Stimulated activated CD4-positive, alpha-beta T cell treated with anti-CD3 and anti-CD28 coated beads, Interleukin-12 subunit alpha, Interleukin-12 subunit beta, amount 100 ng/mL, for 4 hours (primary cell): ENCODE measurements around the gene VNN1.
"Not testable (repeated sequence)": the region's sequence is repeated elsewhere in the genome, so short reads cannot be mapped to it uniquely, and the experiment has no call there.

Source experiments
- DNase-seq: peaks from one replicate; pipeline ENCODE4 v3.0.0-alpha.2; 2020

The VNN1 gene

GRCh38 chr6:132719736-132720448, 6.0 kb upstream of the VNN1 start:
- DNase-seq, result no peak

GRCh38 chr6:132715881-132716637, 2.2 kb upstream of the VNN1 start:
- DNase-seq, result no peak

- no peak for DNase-seq
Observed at GRCh38 chr6:132715204-132715603, 1.3 kb upstream of the VNN1 start.

DNA sequence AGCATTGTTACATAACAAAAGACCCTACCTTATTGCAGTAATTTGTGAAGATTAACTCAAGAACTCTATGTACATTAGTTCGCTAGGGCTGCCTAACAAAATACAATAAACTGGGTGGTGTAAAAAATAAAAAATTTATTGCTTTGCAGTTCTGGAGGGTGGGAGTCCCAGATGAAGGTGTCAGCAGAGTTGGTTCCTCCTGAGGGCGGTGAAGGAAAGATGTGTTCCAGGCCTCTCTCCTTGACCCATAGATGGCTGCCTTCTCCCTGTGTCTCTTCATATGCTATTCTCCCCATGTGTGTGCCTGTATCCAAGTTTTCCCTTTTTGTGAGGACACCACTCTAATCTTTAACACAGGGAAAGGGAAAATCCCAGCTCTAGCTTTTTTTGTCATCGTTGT, 305 bp upstream of the VNN1 start:
- DNase-seq, result no peak

- no peak for DNase-seq
Observed at GRCh38 chr6:132712366-132712765, 1.5 kb downstream of the VNN1 start.

GRCh38 chr6:132708771-132709170, 5.1 kb downstream of the VNN1 start:
- no peak for DNase-seq

DNA sequence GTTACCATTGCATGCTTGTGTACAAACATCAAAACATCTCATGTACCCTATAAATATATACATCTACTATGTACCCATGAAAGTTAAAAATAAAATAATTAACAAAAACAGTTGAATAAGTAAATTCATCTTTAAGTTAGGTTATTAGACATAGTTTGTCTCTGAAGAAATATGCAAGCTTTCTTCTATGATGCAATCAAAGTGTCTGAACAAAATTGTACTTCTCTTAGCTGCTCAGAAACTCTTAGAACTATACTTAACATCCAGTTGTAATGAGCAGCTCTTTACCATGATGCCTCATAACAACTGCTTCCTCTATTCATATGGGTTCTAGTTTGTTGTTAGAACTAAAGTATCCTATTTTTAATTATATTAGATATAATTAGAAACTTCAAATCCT, 5.9 kb downstream of the VNN1 start:
- no peak for DNase-seq

- DNase-seq, result not testable (repeated sequence)
Observed at GRCh38 chr6:132706756-132707155, 7.1 kb downstream of the VNN1 start.

- DNase-seq, result no peak
Observed at GRCh38 chr6:132703936-132704335, 9.9 kb downstream of the VNN1 start.

DNA sequence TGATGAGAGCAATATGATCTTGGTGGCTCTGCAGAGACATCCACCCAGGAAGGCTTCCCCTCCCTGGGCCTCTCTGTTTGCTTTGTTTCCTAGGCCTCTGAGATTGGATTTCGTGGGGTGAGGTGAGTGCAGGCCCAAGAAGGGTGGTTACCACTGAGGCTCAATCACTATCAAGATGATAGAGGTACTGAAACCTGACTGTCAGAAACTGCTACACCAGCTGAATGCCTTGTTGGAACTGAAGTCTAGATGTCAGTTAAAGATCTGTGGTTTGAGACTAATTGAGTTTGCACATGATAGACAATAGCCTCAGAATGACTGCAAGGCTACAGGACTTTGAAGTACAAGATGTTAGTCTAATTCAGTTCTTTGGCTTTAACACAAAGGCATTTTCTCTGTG, 15.2 kb downstream of the VNN1 start:
- DNase-seq, result no peak

DNA sequence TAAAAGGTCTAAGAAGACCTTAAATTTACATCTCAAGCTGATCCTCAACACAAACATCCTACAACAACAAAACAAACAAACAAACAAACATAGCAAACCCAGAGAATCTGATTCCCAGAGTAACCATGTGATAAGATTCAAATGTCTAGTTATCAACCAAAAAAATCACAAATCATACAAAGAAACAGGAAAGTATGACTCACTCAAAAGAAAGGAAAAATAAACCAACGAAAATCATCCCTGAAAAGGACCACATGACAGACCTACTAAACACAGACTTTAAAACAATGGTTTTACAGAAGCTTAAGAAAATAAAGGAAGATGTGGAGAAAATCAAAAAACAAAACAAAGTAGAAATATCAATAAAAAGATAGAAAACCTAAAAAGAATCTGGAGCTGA, 18.1 kb downstream of the VNN1 start:
- no peak for DNase-seq

GRCh38 chr6:132693478-132693877, 20.4 kb downstream of the VNN1 start:
- DNase-seq, result no peak

GRCh38 chr6:132690678-132691077, 23.2 kb downstream of the VNN1 start:
- no peak for DNase-seq

DNA sequence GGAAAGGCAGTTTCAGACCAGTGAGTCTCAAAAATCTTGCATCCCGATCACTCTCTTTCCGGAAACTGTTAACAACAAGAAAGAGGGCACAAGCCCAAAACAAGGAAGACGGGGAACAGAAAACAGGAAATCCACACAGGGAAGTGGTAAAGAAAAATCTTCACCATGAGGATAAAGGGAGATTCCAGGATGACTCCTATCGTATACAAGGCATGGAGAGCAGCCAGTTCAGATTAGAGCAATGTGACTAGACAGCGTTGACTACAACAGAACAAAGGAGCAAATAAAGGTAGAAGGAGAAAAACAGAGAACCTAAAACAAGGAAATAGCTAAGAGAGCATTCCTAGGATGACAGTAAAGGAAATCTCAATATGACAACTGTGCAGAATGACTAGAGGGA, 26.5 kb downstream of the VNN1 start:
- DNase-seq, result no peak

DNA sequence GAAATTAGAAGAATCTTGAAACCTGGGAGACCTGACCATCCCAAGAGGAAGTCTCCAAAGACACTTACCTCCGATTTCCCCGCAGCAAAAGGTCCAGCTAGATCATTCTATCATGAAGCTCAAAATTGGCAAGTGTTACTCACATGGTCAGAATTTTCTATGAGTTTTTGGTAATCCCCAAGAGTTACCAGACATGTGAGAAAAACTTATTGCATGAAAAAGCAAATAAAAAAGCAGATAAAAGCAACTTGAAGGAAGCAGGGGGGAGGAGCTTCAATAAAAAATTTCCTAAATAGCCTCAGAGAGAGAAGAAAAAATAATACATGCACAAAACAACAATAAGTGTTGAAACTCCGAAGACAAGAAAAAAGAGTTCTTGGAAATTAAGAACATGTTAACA, 27.3 kb downstream of the VNN1 start:
- no peak for DNase-seq

DNA sequence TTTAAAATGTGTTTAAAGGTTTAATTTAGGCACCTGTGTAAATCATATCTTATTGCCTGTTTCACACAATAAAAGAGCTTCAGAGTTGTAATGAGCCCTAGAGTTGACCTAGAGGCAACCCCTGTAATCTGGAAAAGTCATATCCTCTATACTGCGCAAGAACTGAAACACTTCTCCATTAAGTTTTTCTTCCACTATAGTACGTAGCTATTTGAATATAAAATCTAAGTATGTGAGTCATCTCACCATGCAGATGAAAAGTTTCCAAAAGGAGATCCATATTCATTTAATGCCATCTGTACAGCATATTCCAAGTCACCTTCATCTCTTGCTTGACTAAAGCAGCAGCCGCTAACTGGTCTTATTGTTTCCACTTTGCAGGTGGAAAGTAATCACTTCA, 28.8 kb downstream of the VNN1 start:
- no peak for DNase-seq

GRCh38 chr6:132684272-132684671, 29.6 kb downstream of the VNN1 start:
- no peak for DNase-seq

DNA sequence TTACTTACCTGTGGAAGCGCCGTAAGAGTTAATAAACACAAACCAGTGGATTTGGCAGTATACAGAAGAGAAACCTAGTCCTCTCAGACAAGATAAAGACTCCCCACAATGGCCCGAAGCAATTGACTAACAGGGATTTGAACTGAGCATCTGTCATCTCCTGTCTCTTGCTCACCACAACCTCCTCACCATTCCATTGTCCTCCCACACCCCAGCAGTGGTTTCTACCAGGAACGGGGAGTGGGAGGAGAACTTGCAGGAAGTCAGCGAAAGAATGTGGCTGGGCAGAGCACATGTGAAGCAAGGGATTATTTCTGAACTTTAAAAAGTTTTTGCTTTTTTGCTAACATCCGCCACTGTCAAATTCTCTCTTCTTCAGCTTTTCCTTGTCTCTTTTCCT, 30.3 kb downstream of the VNN1 start:
- no peak for DNase-seq

DNA sequence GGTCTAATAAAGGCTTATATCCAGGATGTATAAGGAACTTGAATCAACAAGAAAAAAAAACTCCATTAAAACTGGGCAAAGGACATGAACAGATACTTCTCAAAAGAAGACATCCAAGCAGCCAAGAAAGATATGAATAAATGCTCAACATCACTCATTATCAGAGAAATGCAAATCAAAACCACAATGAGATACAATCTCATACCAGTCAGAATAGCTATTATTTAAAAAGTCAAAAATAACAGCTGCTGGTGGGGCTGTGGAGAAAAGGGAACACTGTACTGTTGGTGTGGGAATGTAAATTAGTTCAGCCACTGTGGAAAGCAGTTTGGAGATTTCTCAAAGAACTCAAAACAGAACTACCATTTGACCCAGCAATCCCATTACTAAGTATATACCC, 34.8 kb downstream of the VNN1 start:
- not testable (repeated sequence) for DNase-seq

DNA sequence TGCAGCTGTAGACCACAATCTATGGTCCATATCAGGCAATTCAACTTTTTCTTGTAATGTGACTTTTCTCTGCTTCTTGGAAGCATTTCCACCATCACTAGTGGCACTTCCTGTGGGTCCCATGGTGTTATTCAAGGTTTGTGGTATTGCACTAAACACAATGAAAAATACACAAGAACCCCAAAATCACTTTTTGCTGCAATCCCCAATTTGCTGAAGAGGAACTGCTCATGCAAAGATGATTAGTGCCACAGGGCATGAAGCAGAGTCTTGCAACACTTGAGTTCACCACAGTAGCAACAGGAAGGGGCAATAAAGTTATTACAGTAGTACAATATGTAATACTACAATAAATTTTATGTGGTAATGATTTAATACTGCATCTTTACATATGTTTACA, 38.1 kb downstream of the VNN1 start:
- DNase-seq, result no peak

GRCh38 chr6:132675002-132675401, 38.9 kb downstream of the VNN1 start:
- DNase-seq, result no peak

DNA sequence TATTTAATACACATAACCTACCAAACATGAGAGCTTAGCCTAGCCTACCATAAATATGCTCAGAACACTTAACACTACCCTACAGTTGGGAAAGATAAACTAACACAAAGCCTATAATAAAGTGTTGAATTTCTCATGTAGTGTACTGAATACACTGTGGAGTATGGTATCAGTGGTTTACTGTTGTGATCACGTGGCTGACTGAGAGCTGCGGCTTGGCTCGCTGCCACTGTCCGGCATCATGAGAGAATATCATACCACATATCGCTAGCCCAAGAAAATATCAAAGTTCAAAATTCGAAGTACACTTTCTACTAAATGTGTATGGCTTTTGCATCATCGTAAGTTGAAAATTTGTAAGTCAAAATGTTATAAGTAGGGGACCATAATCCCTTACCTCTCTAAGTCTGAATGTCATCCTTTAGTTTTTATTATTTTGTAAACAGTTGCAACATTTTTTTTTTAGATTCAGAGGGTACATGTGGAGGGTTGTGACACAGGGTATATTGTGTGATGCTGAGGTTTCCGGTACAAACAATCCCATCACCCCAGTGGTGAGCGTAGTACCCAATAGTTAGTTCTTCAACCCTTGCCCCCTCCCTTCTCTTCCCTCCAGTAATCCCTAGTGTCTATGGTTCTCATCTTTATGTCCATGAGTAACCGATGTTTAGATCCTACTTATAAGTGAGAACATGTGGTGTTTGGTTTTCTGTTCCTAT, 40.3 kb downstream of the VNN1 start:
- no peak for DNase-seq

GRCh38 chr6:132671295-132671694, 42.6 kb downstream of the VNN1 start:
- no peak for DNase-seq

GRCh38 chr6:132669690-132670291, 44.1 kb downstream of the VNN1 start:
- no peak for DNase-seq
